ENCODE measurements around the gene CASR. TPM values are rescaled to one million over a fixed set of nuclear protein-coding genes. Genes with fewer than 3 reads are reported as not detected.

CASR gene
- total RNA-seq, 4 donors from 2014 or later = not detected

- Histone ChIP-seq H3K4me3 (no peak overlapping the region), H3K27ac (no peak overlapping the region), H3K36me3 (no peaks in the 10 kb centered on the region), H3K27me3 (no peaks in the 10 kb centered on the region), H3K9me3 (peaks cover 0 to 7% (median 0%) of the 10 kb centered on the region in 3 donors), H3K4me1 (no peaks in the 10 kb centered on the region)
- in situ Hi-C loops (cut with MboI; ENCODE audit: low sequenced_read_pairs in 4 of 4) = no loop called here
- ATAC-seq = no peak
- no peak for DNase-seq
- TF ChIP-seq CTCF (IDR thresholded peaks at IDR 0.05 in 4 of 5, conservative IDR thresholded peaks at IDR 0.05 in 1 of 5) = no peak
- TF ChIP-seq POLR2A (IDR thresholded peaks at IDR 0.05) = no peak
- intact Hi-C loops (cut with DNase I; ENCODE audit: low total_unique reads) = no loop called here
Measured at GRCh38 chr3:122316368-122316767, 132.9 kb downstream of the CASR start.

DNA sequence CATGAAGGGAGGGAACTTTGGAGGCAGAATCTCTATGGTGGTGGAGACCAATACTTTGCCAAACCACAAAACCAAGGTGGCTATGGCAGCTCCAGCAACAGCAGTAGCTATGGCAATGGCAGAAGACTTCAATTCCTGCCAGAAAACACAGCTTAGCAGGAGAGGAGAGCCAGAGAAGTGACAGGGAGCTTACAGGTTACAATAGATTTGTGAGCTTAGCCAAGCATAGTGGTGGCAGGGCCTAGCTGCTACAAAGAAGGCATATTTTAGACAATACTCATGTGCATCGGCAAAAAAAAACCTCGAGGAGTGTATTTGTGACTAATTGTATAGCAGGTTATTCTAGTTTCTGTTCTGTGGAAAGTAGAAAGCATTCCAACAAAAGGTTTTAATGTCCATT is 135.2 kb downstream of the CASR start:
- Histone ChIP-seq H3K27me3 (no peaks in the 10 kb centered on the region), H3K36me3 (no peaks in the 10 kb centered on the region), H3K4me1 (no peaks in the 10 kb centered on the region), H3K4me3 (no peak overlapping the region), H3K9me3 (peaks cover 0 to 7% (median 0%) of the 10 kb centered on the region in 3 donors), H3K27ac (no peak overlapping the region)
- intact Hi-C loops (cut with DNase I; ENCODE audit: low total_unique reads) (no loop called here), in situ Hi-C loops (cut with MboI; ENCODE audit: low sequenced_read_pairs in 4 of 4) (no loop called here)
- no peak for DNase-seq
- ATAC-seq = no peak
- TF ChIP-seq CTCF (IDR thresholded peaks at IDR 0.05 in 4 of 5, conservative IDR thresholded peaks at IDR 0.05 in 1 of 5) (no peak), POLR2A (IDR thresholded peaks at IDR 0.05) (no peak)

GRCh38 chr3:122322095-122323075 is 138.9 kb downstream of the CASR start:
- intact Hi-C loops (cut with DNase I; ENCODE audit: low total_unique reads) = no loop called here
- in situ Hi-C loops (cut with MboI; ENCODE audit: low sequenced_read_pairs in 4 of 4) = no loop called here

GRCh38 chr3:122324871-122325323 is 141.4 kb downstream of the CASR start, which contains the start of gene CSTA:
CSTA (plus strand) TSS chr3:122325248; CDS start chr3:122325293, 45 bp downstream.
- in situ Hi-C loops (cut with MboI; ENCODE audit: low sequenced_read_pairs in 4 of 4) (no loop called here), intact Hi-C loops (cut with DNase I; ENCODE audit: low total_unique reads) (no loop called here)
- TF ChIP-seq POLR2A (IDR thresholded peaks at IDR 0.05) (no peak), CTCF (IDR thresholded peaks at IDR 0.05 in 4 of 5, conservative IDR thresholded peaks at IDR 0.05 in 1 of 5) (no peak)
- ATAC-seq = no peak
- Histone ChIP-seq H3K9me3 (peaks cover 0 to 7% (median 0%) of the 10 kb centered on the region in 3 donors), H3K4me3 (no peak within 1 kb of the TSS), H3K27ac (no peak within 1 kb of the TSS), H3K4me1 (no peaks in the 10 kb centered on the region), H3K36me3 (no peaks in the 10 kb centered on the region), H3K27me3 (no peaks in the 10 kb centered on the region)
- no peak for DNase-seq

More at GRCh38 chr3:122322095-122323075, 138.9 kb downstream of the CASR start:
- DNase-seq = no peak
- TF ChIP-seq CTCF (IDR thresholded peaks at IDR 0.05 in 4 of 5, conservative IDR thresholded peaks at IDR 0.05 in 1 of 5) = no peak
- TF ChIP-seq POLR2A (IDR thresholded peaks at IDR 0.05) = no peak
- no peak overlapping the region for H3K27ac ChIP-seq
- H3K36me3 ChIP-seq = no peaks in the 10 kb centered on the region
- H3K9me3 ChIP-seq = peaks cover 0 to 7% (median 0%) of the 10 kb centered on the region in 3 donors
- no peaks in the 10 kb centered on the region for H3K4me1 ChIP-seq
- H3K4me3 ChIP-seq = no peak overlapping the region
- ATAC-seq = no peak
- H3K27me3 ChIP-seq = no peaks in the 10 kb centered on the region
